Measurements from ENCODE around the gene CSN3.

GRCh38 chr4:70269674-70270073 is 27.3 kb downstream of the CSN3 start:
- no peak for TF ChIP-seq POLR2A (IDR thresholded peaks at IDR 0.05)
- TF ChIP-seq CTCF (IDR thresholded peaks at IDR 0.05), result no peak

Measured in adrenal gland (tissue), 5 donors.